ENCODE measurements around the gene DROSHA. TPM values are rescaled to one million over a fixed set of nuclear protein-coding genes. Genes with fewer than 3 reads are reported as not detected.
A peak's percentile ranks its signal among the peaks of the same experiment; 100 is the strongest.

DROSHA gene
- total and polyA plus RNA-seq, 2 donors (not counting 1 experiment from before 2014, with no cell fraction given), result 44.1 to 48.4 TPM

- Histone ChIP-seq H4K20me1 (ENCODE audit: control insufficient read depth, extremely low read depth, insufficient read depth, low read length) (no peaks in the 10 kb centered on the region), H3K4me2 (ENCODE audit: extremely low read depth, insufficient read depth, low read length) (no peak overlapping the region), H3K27me3 (ENCODE audit: control insufficient read depth, insufficient read depth, low read length) (no peaks in the 10 kb centered on the region), H3K4me3 (replicated peaks in 1 of 4; ENCODE audit: control extremely low read depth in 1 of 4, insufficient read depth in 1 of 4, low read depth in 3 of 4, low read length in 4 of 4) (no peak overlapping the region), H3K9me3 (ENCODE audit: control insufficient read depth, insufficient read depth, low read depth, low read length) (no peaks in the 10 kb centered on the region), H3K9ac (ENCODE audit: insufficient read depth, low read length) (no peak overlapping the region), H3K4me1 (ENCODE audit: control insufficient read depth, extremely low read depth, insufficient read depth, low read length) (no peaks in the 10 kb centered on the region), H3K27ac (ENCODE audit: insufficient read depth, low read length) (no peak overlapping the region), H3K36me3 (ENCODE audit: control insufficient read depth, insufficient read depth, low read length) (no peaks in the 10 kb centered on the region), H2AFZ (ENCODE audit: low read length) (no peak overlapping the region), H3K79me2 (ENCODE audit: control insufficient read depth, insufficient read depth, low read length) (no peaks in the 10 kb centered on the region)
- DNase-seq (ENCODE audit: low read depth in 2 of 2), result no peak
- TF ChIP-seq EZH2 (IDR thresholded peaks at IDR 0.05; ENCODE audit: low read length, missing control alignments), result no peak
- no peak for TF ChIP-seq CTCF (conservative IDR thresholded peaks at IDR 0.05 in 1 of 2, IDR thresholded peaks at IDR 0.05 in 1 of 2; ENCODE audit: low read depth in 1 of 2, low read length in 2 of 2)
These were observed 98.7 kb downstream of the DROSHA start for GRCh38 chr5:31433229-31433628.

GRCh38 chr5:31427724-31428309 lies 104.1 kb downstream of the DROSHA start:
- Histone ChIP-seq H3K4me1 (ENCODE audit: control insufficient read depth, extremely low read depth, insufficient read depth, low read length) (no peaks in the 10 kb centered on the region), H3K36me3 (ENCODE audit: control insufficient read depth, insufficient read depth, low read length) (no peaks in the 10 kb centered on the region), H2AFZ (ENCODE audit: low read length) (no peak overlapping the region), H3K9me3 (ENCODE audit: control insufficient read depth, insufficient read depth, low read depth, low read length) (no peaks in the 10 kb centered on the region), H3K27ac (ENCODE audit: insufficient read depth, low read length) (no peak overlapping the region), H3K79me2 (ENCODE audit: control insufficient read depth, insufficient read depth, low read length) (no peaks in the 10 kb centered on the region), H3K27me3 (ENCODE audit: control insufficient read depth, insufficient read depth, low read length) (no peaks in the 10 kb centered on the region), H3K4me3 (replicated peaks in 1 of 4; ENCODE audit: control extremely low read depth in 1 of 4, insufficient read depth in 1 of 4, low read depth in 3 of 4, low read length in 4 of 4) (no peak overlapping the region), H3K4me2 (ENCODE audit: extremely low read depth, insufficient read depth, low read length) (no peak overlapping the region), H4K20me1 (ENCODE audit: control insufficient read depth, extremely low read depth, insufficient read depth, low read length) (no peaks in the 10 kb centered on the region), H3K9ac (ENCODE audit: insufficient read depth, low read length) (no peak overlapping the region)
- no peak for DNase-seq (ENCODE audit: low read depth in 2 of 2)
- TF ChIP-seq EZH2 (IDR thresholded peaks at IDR 0.05; ENCODE audit: low read length, missing control alignments) (no peak), CTCF (conservative IDR thresholded peaks at IDR 0.05 in 1 of 2, IDR thresholded peaks at IDR 0.05 in 1 of 2; ENCODE audit: low read depth in 1 of 2, low read length in 2 of 2) (no peak)

DNA sequence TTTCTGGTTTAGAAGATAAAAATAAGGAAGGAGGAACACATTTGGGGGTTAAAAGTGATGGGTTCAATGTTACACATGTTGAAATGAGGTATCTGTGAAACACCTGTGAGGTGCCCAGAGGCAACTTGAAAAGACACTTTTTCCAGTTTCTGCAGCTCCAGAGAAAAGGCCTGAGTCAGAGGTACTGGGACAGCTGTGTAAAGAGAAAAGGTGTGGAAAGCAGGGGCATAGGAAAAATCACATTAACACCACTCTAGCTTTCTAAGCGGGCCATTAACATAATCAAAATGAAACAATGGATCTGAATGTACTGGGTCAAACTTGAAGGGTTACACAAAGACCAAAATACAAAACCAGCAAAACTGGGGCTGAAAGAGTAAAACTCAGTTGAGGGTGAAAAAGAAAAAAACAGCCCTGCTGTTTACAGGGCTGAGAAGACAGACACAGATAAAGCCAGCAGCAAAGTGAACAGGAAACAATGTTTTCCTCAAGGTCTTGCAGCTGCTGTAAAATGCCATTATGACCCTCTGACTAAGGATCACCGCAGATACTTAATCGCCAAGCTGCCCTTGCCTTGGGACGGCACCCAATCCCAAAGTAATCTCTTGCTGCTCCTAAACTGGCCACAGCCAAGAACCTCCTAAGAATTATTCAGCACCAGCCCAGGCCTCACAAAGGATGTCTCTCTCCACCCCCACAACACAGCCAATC lies 104.7 kb downstream of the DROSHA start:
- no peaks in the 10 kb centered on the region for H3K36me3 ChIP-seq (ENCODE audit: control insufficient read depth, insufficient read depth, low read length)
- H3K79me2 ChIP-seq (ENCODE audit: control insufficient read depth, insufficient read depth, low read length), result no peaks in the 10 kb centered on the region
- DNase-seq (ENCODE audit: low read depth in 2 of 2), result peak in 1 of 2 donors; percentile 40
- no peak overlapping the region for H3K4me3 ChIP-seq (replicated peaks in 1 of 4; ENCODE audit: control extremely low read depth in 1 of 4, insufficient read depth in 1 of 4, low read depth in 3 of 4, low read length in 4 of 4)
- no peaks in the 10 kb centered on the region for H3K4me1 ChIP-seq (ENCODE audit: control insufficient read depth, extremely low read depth, insufficient read depth, low read length)
- H3K4me2 ChIP-seq (ENCODE audit: extremely low read depth, insufficient read depth, low read length), result no peak overlapping the region
- no peaks in the 10 kb centered on the region for H3K9me3 ChIP-seq (ENCODE audit: control insufficient read depth, insufficient read depth, low read depth, low read length)
- no peak overlapping the region for H3K27ac ChIP-seq (ENCODE audit: insufficient read depth, low read length)
- TF ChIP-seq CTCF (conservative IDR thresholded peaks at IDR 0.05 in 1 of 2, IDR thresholded peaks at IDR 0.05 in 1 of 2; ENCODE audit: low read depth in 1 of 2, low read length in 2 of 2) (no peak), EZH2 (IDR thresholded peaks at IDR 0.05; ENCODE audit: low read length, missing control alignments) (no peak)
- no peak overlapping the region for H2AFZ ChIP-seq (ENCODE audit: low read length)
- no peaks in the 10 kb centered on the region for H3K27me3 ChIP-seq (ENCODE audit: control insufficient read depth, insufficient read depth, low read length)
- H4K20me1 ChIP-seq (ENCODE audit: control insufficient read depth, extremely low read depth, insufficient read depth, low read length), result no peaks in the 10 kb centered on the region
- H3K9ac ChIP-seq (ENCODE audit: insufficient read depth, low read length), result no peak overlapping the region

Data from fibroblast of lung (primary cell).